HepG2 (cell line): Measurements from ENCODE around the gene PYCR2. TPM values are rescaled to one million over a fixed set of nuclear protein-coding genes. Genes with fewer than 3 reads are reported as not detected.

Experiments used
- ATAC-seq: fragments of 200-7000 bp; cut with Tn5 transposase; 3 replicates; pipeline ENCODE4 v1.9.1; 2020; ENCODE audit warnings: mild to moderate bottlenecking, moderate library complexity
- BruUV-seq: library from RNA; stranded (reverse); fragments of 400-500 nt; replicated peaks from 2 replicates; lab custom pipeline; 2021; lab: Mats Ljungman, UMichigan
- CTCF ChIA-PET: fragments of 300-600 bp; formaldehyde crosslinking; extraction: SDS; loops from one replicate; lab custom pipeline; 2021; ENCODE audit warnings: low total read pairs, inconsistent platforms, low intra/inter-chr PET ratio; lab: Yijun Ruan, JAX
- POLR2A ChIA-PET: fragments of 350-600 bp; sonication (Branson Sonifier 250); formaldehyde crosslinking; loops from one replicate; lab custom pipeline; 2020; ENCODE audit warnings: antibody characterized with exemption, inconsistent platforms; lab: Yijun Ruan, JAX
- DNase-seq: peaks from one replicate; pipeline ENCODE4 v3.0.0-alpha.2; 2015; ENCODE audit warnings: low spot score
- FAIRE-seq: peaks from 3 replicates; lab custom pipeline; 2011; peaks lifted over from hg19 to GRCh38; lab: Jason Lieb, UNC
- H2AFZ ChIP-seq: one replicate; pipeline ENCODE4 v1.6.1; 2011; ENCODE audit warnings: low read length, inconsistent platforms
- H3K27ac ChIP-seq: fragments of 300-600 bp; 3 replicates; pipeline ENCODE4 v1.8.0; 2011; ENCODE audit warnings: mixed run types, mild to moderate bottlenecking, mixed read lengths, low read length, inconsistent platforms; ENCODE audit not compliant: insufficient read depth; ENCODE audit errors: extremely low read length
- H3K27me3 ChIP-seq, 2 experiments: fragments of 200-600 bp in 1 of 2; 2 replicates in 1 of 2; 3 replicates in 1 of 2; pipeline versions ENCODE4 v1.6.0 to v1.8.0; 2011; ENCODE audit warnings: low read length in 2 of 2, mild to moderate bottlenecking in 2 of 2, moderate library complexity in 2 of 2, inconsistent platforms in 1 of 2; ENCODE audit not compliant: insufficient read depth in 2 of 2, control insufficient read depth in 1 of 2
- H3K36me3 ChIP-seq, 2 experiments: fragments of 200-600 bp in 1 of 2; replicated peaks in 1 of 2; 2 replicates in 1 of 2; 3 replicates in 1 of 2; pipeline versions ENCODE4 v1.5.1 to v1.8.0; 2011; ENCODE audit warnings: low read length in 2 of 2, inconsistent platforms in 1 of 2; ENCODE audit not compliant: insufficient read depth in 2 of 2, control insufficient read depth in 1 of 2
- H3K4me1 ChIP-seq: 2 replicates; pipeline ENCODE4 v1.5.1; 2012; ENCODE audit warnings: low read length, inconsistent platforms; ENCODE audit not compliant: insufficient read depth
- H3K4me2 ChIP-seq: 2 replicates; pipeline ENCODE4 v1.6.0; 2011; ENCODE audit warnings: low read depth, low read length, inconsistent platforms
- H3K4me3 ChIP-seq, 3 experiments: fragments of 200-600 bp in 1 of 3; sonication (generic), shearing (Covaris generic) in 1 of 3; replicated peaks in 1 of 3; 2 replicates each; pipeline ENCODE4 v1.5.1; 2011 to 2016; ENCODE audit warnings: low read length in 3 of 3, inconsistent platforms in 2 of 3, low read depth in 2 of 3, mild to moderate bottlenecking in 2 of 3, control low read depth in 1 of 3, mixed read lengths in 1 of 3; ENCODE audit not compliant: insufficient read depth in 1 of 3
- H3K79me2 ChIP-seq: one replicate; pipeline ENCODE4 v1.6.1; 2011; ENCODE audit warnings: low read length, inconsistent platforms; ENCODE audit not compliant: insufficient read depth
- H3K9ac ChIP-seq: 2 replicates; pipeline ENCODE4 v1.6.0; 2011; ENCODE audit warnings: mild to moderate bottlenecking, low read depth, low read length, inconsistent platforms; ENCODE audit not compliant: insufficient read depth
- H3K9me3 ChIP-seq: 2 replicates; pipeline ENCODE4 v1.5.1; 2012; ENCODE audit warnings: mild to moderate bottlenecking, low read length
- H4K20me1 ChIP-seq: 2 replicates; pipeline ENCODE4 v1.6.0; 2011; ENCODE audit warnings: inconsistent platforms, mild to moderate bottlenecking, low read length, moderate library complexity; ENCODE audit not compliant: insufficient read depth
- HNRNPL ChIP-seq: fragments of 200-400 bp; formaldehyde crosslinking; IDR thresholded peaks from 2 replicates; pipeline ENCODE4 v1.6.1; 2017; ENCODE audit warnings: mild to moderate bottlenecking, low read depth, low read length
- NBN ChIP-seq: fragments of 450-650 bp; conservative IDR thresholded peaks from 2 replicates; pipeline ENCODE4 v1.6.1; 2017
- SPEN ChIP-seq: sonication (generic); formaldehyde crosslinking; IDR thresholded peaks from 2 replicates; pipeline ENCODE4 v1.5.1; 2020; ENCODE audit warnings: low read depth, mild to moderate bottlenecking, missing genetic modification reagents
- ZNF30 ChIP-seq: sonication (generic); formaldehyde crosslinking; IDR thresholded peaks from 2 replicates; pipeline ENCODE4 v1.5.0; 2020; ENCODE audit warnings: mild to moderate bottlenecking, missing genetic modification reagents
- ZNF468 ChIP-seq: sonication (generic); formaldehyde crosslinking; IDR thresholded peaks from 2 replicates; pipeline ENCODE4 v1.8.0; 2022; ENCODE audit warnings: mild to moderate bottlenecking, moderate library complexity, missing genetic modification reagents
- ZNF878 ChIP-seq: sonication (generic); formaldehyde crosslinking; IDR thresholded peaks from 2 replicates; pipeline ENCODE4 v1.8.1; 2023; ENCODE audit warnings: mild to moderate bottlenecking, missing genetic modification reagents, moderate library complexity
- WGBS: methylation state at CpG from one replicate; pipeline ENCODE4 v1.1.6; 2017; ENCODE audit warnings: low lambda C conversion rate; 5-methylcytosine and 5-hydroxymethylcytosine counted together
- in situ Hi-C: cut with HindIII; loops from 2 replicates; pipeline ENCODE4 v1.10.0; 2017; ENCODE audit warnings: low pct_unique_long_range_greater_than_20kb; ENCODE audit not compliant: extremely low pct_ligation_motif_present
- intact Hi-C: fragments of 100-400 bp; cut with micrococcal nuclease; formaldehyde crosslinking; loops from one replicate; pipeline ENCODE4 v1.10.0; 2022; ENCODE audit not compliant: unreplicated experiment
- polyA plus RNA-seq, 8 experiments: library from polyadenylated mRNA; depleted of rRNA in 3 of 8; stranded (reverse) in 7 of 8; unstranded in 1 of 8; fragments of >200 nt; fragmentation: Illumina TruSeq in 4 of 8; extraction: Trizol in 4 of 8; gene quantifications; 2 replicates each; pipeline versions ENCODE4 v1.2.1 to v1.2.3, GENCODE V29; 2011 to 2016; ENCODE audit warnings: low read depth in 4 of 8, missing spikeins in 1 of 8, mixed read lengths in 1 of 8; ENCODE audit not compliant: insufficient read depth in 1 of 8
- total RNA-seq, 5 experiments: library from RNA; depleted of rRNA; stranded (reverse); fragments of >200 nt; fragmentation: Illumina TruSeq; extraction: Trizol; gene quantifications; 2 replicates each; pipeline ENCODE4 v1.2.3, GENCODE V29; 2016; ENCODE audit warnings: low read depth in 1 of 5
- TF ChIP-seq, protein P1 (sequence below): sonication (generic); formaldehyde crosslinking; IDR thresholded peaks from 2 replicates; pipeline ENCODE4 v1.5.1; 2020; ENCODE audit warnings: missing genetic modification reagents, mild to moderate bottlenecking, borderline replicate concordance
- TF ChIP-seq, protein P2 (sequence below): sonication (generic); formaldehyde crosslinking; IDR thresholded peaks from 2 replicates; pipeline ENCODE4 v1.5.1; 2020; ENCODE audit warnings: mild to moderate bottlenecking, missing genetic modification reagents, moderate library complexity

PYCR2 gene
- total and polyA plus RNA-seq, 2 of the 13 experiments (the other 11 are each of a cell fraction or from before 2014, with no cell fraction given), result 47.2 to 47.8 TPM

DNA sequence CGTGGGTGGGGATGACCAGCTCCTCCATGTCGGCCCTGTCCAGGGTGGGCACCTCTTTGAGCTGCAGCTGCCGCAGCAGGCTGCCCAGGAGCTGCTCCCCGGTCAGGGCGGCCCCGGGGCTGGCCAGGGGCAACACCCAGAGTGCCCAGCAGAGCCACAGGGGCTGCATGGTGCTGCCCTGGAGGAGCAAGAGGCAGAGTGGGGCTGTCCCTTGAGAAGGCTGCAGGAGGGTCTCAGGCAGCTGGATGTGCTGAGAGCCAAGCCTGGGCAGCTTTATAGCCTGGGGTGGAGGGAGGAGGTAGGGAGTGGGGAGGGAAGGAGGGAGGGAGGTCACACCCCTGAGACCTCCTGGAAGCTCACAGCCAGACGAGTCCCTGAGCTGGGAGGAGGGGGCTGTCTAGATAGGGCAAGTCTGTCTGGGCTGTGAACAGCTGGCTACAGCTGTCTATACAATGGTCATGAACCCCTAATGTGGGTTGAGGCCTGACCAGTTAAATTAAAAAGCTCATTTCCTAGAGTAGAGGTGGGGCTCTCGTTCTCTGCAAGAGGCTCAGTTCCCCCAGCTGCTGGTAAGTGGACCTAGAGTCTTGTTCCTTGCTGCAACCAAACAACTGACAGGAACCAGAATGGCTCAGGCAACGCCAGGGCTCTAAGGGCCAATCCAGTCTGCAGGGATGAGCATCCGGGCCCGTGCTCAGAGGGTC lies 35.0 kb downstream of the PYCR2 start, which contains the start of gene LEFTY1:
TSS of gene LEFTY1 (minus strand) at position 249 of the 704 bp plus-strand sequence. CDS start at position 169, 80 bp downstream.
- FAIRE-seq (no peak), DNase-seq (no peak), ATAC-seq (peak; percentile 45)
- Histone ChIP-seq H3K4me1 (peaks cover 64% of the 10 kb centered on the region), H3K36me3 (no peaks in the 10 kb centered on the region), H3K27me3 (no peaks in the 10 kb centered on the region; a peak in 1 of 5 replicates), H3K9ac (peak within 1 kb of the TSS; percentile 36), H4K20me1 (no peaks in the 10 kb centered on the region), H3K9me3 (no peaks in the 10 kb centered on the region), H3K79me2 (no peaks in the 10 kb centered on the region), H2AFZ (no peak within 1 kb of the TSS), H3K4me2 (peak within 1 kb of the TSS; percentile 83), H3K4me3 (peak within 1 kb of the TSS; percentile 40 to 76 (median 43); a peak in 5 of 6 replicates), H3K27ac (no peak within 1 kb of the TSS)
- in situ Hi-C loops, result no loop called here
- ChIA-PET POLR2A (interaction anchor here (1.1 to 3.7 kb wide), 3 partner anchors 8 to 111 kb away, joined by 3 to 28 read pairs (median 7); partner anchors contain the start of genes PYCR2, SRP9 and TMEM63A), CTCF (no interaction called here)
- TF ChIP-seq SPEN (CRISPR knock-in tag) (no peak), HNRNPL (0 out of 2 replicates have a peak, but pooled peaks have one; percentile 27), NBN (no peak), ZNF878 (CRISPR knock-in tag) (no peak), ZNF468 (no peak), ZNF30 (no peak)
- TF ChIP-seq, protein P1, sequence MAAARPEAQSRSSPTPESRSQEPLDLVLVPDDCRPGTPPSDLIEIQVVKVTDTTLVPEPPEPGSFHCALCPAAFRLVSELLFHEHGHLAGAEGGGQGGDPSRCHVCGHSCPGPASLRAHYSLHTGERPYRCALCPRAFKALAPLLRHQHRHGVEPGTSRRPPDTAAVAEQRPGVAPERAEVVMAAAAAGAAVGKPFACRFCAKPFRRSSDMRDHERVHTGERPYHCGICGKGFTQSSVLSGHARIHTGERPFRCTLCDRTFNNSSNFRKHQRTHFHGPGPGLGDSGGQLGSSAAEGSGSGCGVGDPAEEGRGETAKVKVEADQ, result 0 out of 2 replicates have a peak, but pooled peaks have one; percentile 37
- TF ChIP-seq, protein P2, sequence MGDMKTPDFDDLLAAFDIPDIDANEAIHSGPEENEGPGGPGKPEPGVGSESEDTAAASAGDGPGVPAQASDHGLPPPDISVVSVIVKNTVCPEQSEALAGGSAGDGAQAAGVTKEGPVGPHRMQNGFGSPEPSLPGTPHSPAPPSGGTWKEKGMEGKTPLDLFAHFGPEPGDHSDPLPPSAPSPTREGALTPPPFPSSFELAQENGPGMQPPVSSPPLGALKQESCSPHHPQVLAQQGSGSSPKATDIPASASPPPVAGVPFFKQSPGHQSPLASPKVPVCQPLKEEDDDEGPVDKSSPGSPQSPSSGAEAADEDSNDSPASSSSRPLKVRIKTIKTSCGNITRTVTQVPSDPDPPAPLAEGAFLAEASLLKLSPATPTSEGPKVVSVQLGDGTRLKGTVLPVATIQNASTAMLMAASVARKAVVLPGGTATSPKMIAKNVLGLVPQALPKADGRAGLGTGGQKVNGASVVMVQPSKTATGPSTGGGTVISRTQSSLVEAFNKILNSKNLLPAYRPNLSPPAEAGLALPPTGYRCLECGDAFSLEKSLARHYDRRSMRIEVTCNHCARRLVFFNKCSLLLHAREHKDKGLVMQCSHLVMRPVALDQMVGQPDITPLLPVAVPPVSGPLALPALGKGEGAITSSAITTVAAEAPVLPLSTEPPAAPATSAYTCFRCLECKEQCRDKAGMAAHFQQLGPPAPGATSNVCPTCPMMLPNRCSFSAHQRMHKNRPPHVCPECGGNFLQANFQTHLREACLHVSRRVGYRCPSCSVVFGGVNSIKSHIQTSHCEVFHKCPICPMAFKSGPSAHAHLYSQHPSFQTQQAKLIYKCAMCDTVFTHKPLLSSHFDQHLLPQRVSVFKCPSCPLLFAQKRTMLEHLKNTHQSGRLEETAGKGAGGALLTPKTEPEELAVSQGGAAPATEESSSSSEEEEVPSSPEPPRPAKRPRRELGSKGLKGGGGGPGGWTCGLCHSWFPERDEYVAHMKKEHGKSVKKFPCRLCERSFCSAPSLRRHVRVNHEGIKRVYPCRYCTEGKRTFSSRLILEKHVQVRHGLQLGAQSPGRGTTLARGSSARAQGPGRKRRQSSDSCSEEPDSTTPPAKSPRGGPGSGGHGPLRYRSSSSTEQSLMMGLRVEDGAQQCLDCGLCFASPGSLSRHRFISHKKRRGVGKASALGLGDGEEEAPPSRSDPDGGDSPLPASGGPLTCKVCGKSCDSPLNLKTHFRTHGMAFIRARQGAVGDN (CRISPR knock-in tag), result peak; percentile 41; the same call in 1 of the 2 replicates
- 5% methylated on average over 4 of the region's 11 CpGs for WGBS
- BruUV-seq, result no TSS peak
- intact Hi-C loops, result loop anchor here (10.0 kb wide), 1 partner anchor 86 kb away; no protein-coding TSS in a partner anchor
